Loucy (cell line): ENCODE data around the gene IGF2BP1.

Source experiments
- EZH2phosphoT487 ChIP-seq: fragments of 200-600 bp; IDR thresholded peaks from 2 replicates; pipeline ENCODE4 v1.6.1; 2018; ENCODE audit warnings: antibody characterized with exemption, mild to moderate bottlenecking, moderate library complexity, borderline replicate concordance
- TF ChIP-seq, protein P1 (sequence below): fragments of 200-600 bp; sonication (generic); conservative IDR thresholded peaks from 2 replicates; pipeline ENCODE4 v1.5.1; 2014; ENCODE audit warnings: mild to moderate bottlenecking, antibody characterized with exemption, low read length

- TF ChIP-seq, protein P1, sequence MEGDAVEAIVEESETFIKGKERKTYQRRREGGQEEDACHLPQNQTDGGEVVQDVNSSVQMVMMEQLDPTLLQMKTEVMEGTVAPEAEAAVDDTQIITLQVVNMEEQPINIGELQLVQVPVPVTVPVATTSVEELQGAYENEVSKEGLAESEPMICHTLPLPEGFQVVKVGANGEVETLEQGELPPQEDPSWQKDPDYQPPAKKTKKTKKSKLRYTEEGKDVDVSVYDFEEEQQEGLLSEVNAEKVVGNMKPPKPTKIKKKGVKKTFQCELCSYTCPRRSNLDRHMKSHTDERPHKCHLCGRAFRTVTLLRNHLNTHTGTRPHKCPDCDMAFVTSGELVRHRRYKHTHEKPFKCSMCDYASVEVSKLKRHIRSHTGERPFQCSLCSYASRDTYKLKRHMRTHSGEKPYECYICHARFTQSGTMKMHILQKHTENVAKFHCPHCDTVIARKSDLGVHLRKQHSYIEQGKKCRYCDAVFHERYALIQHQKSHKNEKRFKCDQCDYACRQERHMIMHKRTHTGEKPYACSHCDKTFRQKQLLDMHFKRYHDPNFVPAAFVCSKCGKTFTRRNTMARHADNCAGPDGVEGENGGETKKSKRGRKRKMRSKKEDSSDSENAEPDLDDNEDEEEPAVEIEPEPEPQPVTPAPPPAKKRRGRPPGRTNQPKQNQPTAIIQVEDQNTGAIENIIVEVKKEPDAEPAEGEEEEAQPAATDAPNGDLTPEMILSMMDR = no peak
- no peak for TF ChIP-seq EZH2phosphoT487
Observed at GRCh38 chr17:49049265-49049664, 52.1 kb downstream of the IGF2BP1 start.
